WTC11 (cell line): ENCODE measurements around the gene NCOA3.

Source experiments
- CREB1 ChIP-seq: sonication (generic); formaldehyde crosslinking; IDR thresholded peaks from 2 replicates; pipeline ENCODE4 v1.8.0; 2023; ENCODE audit warnings: mild to moderate bottlenecking, missing genetic modification reagents
- RELA ChIP-seq: sonication (generic); formaldehyde crosslinking; IDR thresholded peaks from 2 replicates; pipeline ENCODE4 v1.8.1; 2022; ENCODE audit warnings: missing genetic modification reagents, mild to moderate bottlenecking, borderline replicate concordance
- SP1 ChIP-seq: sonication (generic); formaldehyde crosslinking; conservative IDR thresholded peaks from 2 replicates; pipeline ENCODE4 v1.8.1; 2022; ENCODE audit warnings: missing genetic modification reagents
- TF ChIP-seq, protein P1 (sequence below): sonication (generic); formaldehyde crosslinking; IDR thresholded peaks from 2 replicates; pipeline ENCODE4 v1.8.1; 2022; ENCODE audit warnings: low read depth, missing genetic modification reagents, borderline replicate concordance
- TF ChIP-seq, protein P2 (sequence below): fragments of 200-600 bp; IDR thresholded peaks from 2 replicates; pipeline ENCODE4 v1.8.0; 2022; ENCODE audit warnings: antibody characterized with exemption
- TF ChIP-seq, protein P3 (sequence below): sonication (generic); formaldehyde crosslinking; IDR thresholded peaks from 2 replicates; pipeline ENCODE4 v1.8.1; 2023; ENCODE audit warnings: mild to moderate bottlenecking, missing genetic modification reagents, moderate library complexity

DNA sequence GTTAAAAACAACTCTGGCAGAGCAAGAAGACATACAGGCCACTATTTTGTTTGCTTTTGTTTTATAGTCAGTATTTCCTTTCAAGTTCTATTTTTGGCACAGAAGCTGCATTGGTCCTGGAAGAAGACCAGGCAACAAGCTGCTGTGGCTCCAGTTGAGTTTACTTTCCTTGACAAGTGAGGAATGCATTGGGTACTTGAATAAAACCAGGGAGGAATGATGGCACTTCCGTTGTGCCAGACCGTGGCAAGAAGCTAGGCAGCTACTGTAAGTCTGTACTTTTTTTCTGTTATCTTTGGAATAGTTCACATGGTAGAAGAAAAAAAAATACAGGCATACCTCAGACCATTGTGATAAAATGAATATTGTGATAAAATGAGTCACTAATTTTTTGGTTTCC, 66.3 kb downstream of the NCOA3 start:
- TF ChIP-seq, protein P1, sequence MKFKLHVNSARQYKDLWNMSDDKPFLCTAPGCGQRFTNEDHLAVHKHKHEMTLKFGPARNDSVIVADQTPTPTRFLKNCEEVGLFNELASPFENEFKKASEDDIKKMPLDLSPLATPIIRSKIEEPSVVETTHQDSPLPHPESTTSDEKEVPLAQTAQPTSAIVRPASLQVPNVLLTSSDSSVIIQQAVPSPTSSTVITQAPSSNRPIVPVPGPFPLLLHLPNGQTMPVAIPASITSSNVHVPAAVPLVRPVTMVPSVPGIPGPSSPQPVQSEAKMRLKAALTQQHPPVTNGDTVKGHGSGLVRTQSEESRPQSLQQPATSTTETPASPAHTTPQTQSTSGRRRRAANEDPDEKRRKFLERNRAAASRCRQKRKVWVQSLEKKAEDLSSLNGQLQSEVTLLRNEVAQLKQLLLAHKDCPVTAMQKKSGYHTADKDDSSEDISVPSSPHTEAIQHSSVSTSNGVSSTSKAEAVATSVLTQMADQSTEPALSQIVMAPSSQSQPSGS (CRISPR knock-in tag): no peak
- TF ChIP-seq, protein P2, sequence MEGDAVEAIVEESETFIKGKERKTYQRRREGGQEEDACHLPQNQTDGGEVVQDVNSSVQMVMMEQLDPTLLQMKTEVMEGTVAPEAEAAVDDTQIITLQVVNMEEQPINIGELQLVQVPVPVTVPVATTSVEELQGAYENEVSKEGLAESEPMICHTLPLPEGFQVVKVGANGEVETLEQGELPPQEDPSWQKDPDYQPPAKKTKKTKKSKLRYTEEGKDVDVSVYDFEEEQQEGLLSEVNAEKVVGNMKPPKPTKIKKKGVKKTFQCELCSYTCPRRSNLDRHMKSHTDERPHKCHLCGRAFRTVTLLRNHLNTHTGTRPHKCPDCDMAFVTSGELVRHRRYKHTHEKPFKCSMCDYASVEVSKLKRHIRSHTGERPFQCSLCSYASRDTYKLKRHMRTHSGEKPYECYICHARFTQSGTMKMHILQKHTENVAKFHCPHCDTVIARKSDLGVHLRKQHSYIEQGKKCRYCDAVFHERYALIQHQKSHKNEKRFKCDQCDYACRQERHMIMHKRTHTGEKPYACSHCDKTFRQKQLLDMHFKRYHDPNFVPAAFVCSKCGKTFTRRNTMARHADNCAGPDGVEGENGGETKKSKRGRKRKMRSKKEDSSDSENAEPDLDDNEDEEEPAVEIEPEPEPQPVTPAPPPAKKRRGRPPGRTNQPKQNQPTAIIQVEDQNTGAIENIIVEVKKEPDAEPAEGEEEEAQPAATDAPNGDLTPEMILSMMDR: no peak
- no peak for TF ChIP-seq RELA (CRISPR knock-in tag)
- TF ChIP-seq SP1 (CRISPR knock-in tag): no peak
- TF ChIP-seq, protein P3, sequence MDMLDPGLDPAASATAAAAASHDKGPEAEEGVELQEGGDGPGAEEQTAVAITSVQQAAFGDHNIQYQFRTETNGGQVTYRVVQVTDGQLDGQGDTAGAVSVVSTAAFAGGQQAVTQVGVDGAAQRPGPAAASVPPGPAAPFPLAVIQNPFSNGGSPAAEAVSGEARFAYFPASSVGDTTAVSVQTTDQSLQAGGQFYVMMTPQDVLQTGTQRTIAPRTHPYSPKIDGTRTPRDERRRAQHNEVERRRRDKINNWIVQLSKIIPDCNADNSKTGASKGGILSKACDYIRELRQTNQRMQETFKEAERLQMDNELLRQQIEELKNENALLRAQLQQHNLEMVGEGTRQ: no peak
- no peak for TF ChIP-seq CREB1 (CRISPR knock-in tag)
